ENCODE measurements around the gene HOXA3. TPM values are rescaled to one million over a fixed set of nuclear protein-coding genes. Genes with fewer than 3 reads are reported as not detected.

The HOXA3 gene
- total RNA-seq, 1 experiment from 2014 or later, result not detected

GRCh38 chr7:27166531-27167505 lies 14.4 kb upstream of the HOXA3 start:
- Histone ChIP-seq H3K23me2 (ENCODE audit: insufficient read length, low read depth, low read length, poor library complexity, severe bottlenecking) (no peaks in the 10 kb centered on the region), H3K18ac (ENCODE audit: insufficient read length, low read depth, low read length) (no peak overlapping the region), H3K23ac (ENCODE audit: insufficient read length, low read depth, low read length) (no peak overlapping the region), H4K20me1 (ENCODE audit: control insufficient read depth, insufficient read depth, insufficient read length) (no peaks in the 10 kb centered on the region), H2BK15ac (ENCODE audit: low read depth, low read length) (no peak overlapping the region), H2BK5ac (ENCODE audit: insufficient read length, low read length) (no peak overlapping the region), H3K4ac (ENCODE audit: low read depth, low read length) (no peak overlapping the region), H3K14ac (ENCODE audit: insufficient read depth, low read length) (no peak overlapping the region), H3K27ac (ENCODE audit: insufficient read length, low read depth, low read length) (no peak overlapping the region), H3K9me3 (ENCODE audit: control insufficient read depth, low read depth, low read length) (no peaks in the 10 kb centered on the region), H2AFZ (ENCODE audit: low read length) (no peak overlapping the region), H3K79me2 (ENCODE audit: insufficient read depth, low read length) (no peaks in the 10 kb centered on the region), H3K4me1 (ENCODE audit: insufficient read depth, low read length) (no peaks in the 10 kb centered on the region), H2BK20ac (ENCODE audit: low read depth, low read length, poor library complexity, severe bottlenecking) (no peak overlapping the region), H3K4me2 (ENCODE audit: insufficient read depth, insufficient read length, low read length) (no peak overlapping the region), H2BK120ac (ENCODE audit: low read depth, low read length, poor library complexity, severe bottlenecking) (no peak overlapping the region), H3K56ac (ENCODE audit: insufficient read length, low read depth, low read length) (no peak overlapping the region), H4K5ac (ENCODE audit: insufficient read length, low read depth, low read length) (no peak overlapping the region), H4K8ac (replicated peaks; ENCODE audit: insufficient read length, low read depth, low read length) (no peak overlapping the region), H3K27me3 (ENCODE audit: insufficient read depth, low read length) (peaks cover 98% of the 10 kb centered on the region), H2AK5ac (ENCODE audit: insufficient read length, low read length) (no peak overlapping the region), H3K9ac (ENCODE audit: extremely low read depth, insufficient read length, low read length) (no peak overlapping the region), H4K91ac (ENCODE audit: insufficient read length, low read depth, low read length) (no peak overlapping the region), H3K79me1 (ENCODE audit: insufficient read depth, low read depth, low read length, poor library complexity, severe bottlenecking) (no peaks in the 10 kb centered on the region), H2BK12ac (ENCODE audit: insufficient read length, low read depth, low read length) (no peak overlapping the region), H3T11ph (ENCODE audit: low read length) (no peak overlapping the region)
- Mint-ChIP-seq H3K4me1 (peaks cover 0 to 15% of the 10 kb centered on the region in 2 experiments; a peak in 3 of 4 replicates), H3K9me3 (peaks cover 5 to 21% of the 10 kb centered on the region in 2 experiments), H3K4me3 (no peak overlapping the region), H3K36me3 (ENCODE audit: insufficient read depth in 1 of 3, low read depth in 3 of 3) (no peaks in the 10 kb centered on the region; a peak in 1 of 7 replicates), H3K27ac (no peak overlapping the region), H3K27me3 (ENCODE audit: low read depth) (peaks cover 100% of the 10 kb centered on the region)
- no peak for TF ChIP-seq CTCF (conservative IDR thresholded peaks at IDR 0.05)
- DNase-seq, result no peak
- no CpG with 5 or more reads among the region's 50 CpGs for WGBS (ENCODE audit: extremely low coverage, insufficient read length, low lambda C conversion rate)

All from H9 (cell line).